ENCODE data around the gene RPL22.

- TF ChIP-seq, protein P1, sequence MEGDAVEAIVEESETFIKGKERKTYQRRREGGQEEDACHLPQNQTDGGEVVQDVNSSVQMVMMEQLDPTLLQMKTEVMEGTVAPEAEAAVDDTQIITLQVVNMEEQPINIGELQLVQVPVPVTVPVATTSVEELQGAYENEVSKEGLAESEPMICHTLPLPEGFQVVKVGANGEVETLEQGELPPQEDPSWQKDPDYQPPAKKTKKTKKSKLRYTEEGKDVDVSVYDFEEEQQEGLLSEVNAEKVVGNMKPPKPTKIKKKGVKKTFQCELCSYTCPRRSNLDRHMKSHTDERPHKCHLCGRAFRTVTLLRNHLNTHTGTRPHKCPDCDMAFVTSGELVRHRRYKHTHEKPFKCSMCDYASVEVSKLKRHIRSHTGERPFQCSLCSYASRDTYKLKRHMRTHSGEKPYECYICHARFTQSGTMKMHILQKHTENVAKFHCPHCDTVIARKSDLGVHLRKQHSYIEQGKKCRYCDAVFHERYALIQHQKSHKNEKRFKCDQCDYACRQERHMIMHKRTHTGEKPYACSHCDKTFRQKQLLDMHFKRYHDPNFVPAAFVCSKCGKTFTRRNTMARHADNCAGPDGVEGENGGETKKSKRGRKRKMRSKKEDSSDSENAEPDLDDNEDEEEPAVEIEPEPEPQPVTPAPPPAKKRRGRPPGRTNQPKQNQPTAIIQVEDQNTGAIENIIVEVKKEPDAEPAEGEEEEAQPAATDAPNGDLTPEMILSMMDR (IDR thresholded peaks at IDR 0.05; ENCODE audit: control extremely low read depth in 1 of 3, insufficient read depth in 1 of 3, low read depth in 1 of 3, low read length in 3 of 3), result peak in 2 of 3 experiments; percentile 74 to 77; a peak in 3 of 4 replicates
- no peak for TF ChIP-seq POLR2AphosphoS5 (IDR thresholded peaks at IDR 0.05; ENCODE audit: low read depth, low read length)
- no peak for TF ChIP-seq POLR2A (IDR thresholded peaks at IDR 0.05; ENCODE audit: control extremely low read depth in 1 of 2, low read depth in 2 of 2, low read length in 2 of 2)
- no peak for TF ChIP-seq GTF2F1 (IDR thresholded peaks at IDR 0.05; ENCODE audit: borderline replicate concordance, low read depth, low read length)
- no peak for TF ChIP-seq EP300 (IDR thresholded peaks at IDR 0.05; ENCODE audit: borderline replicate concordance in 1 of 2, low read depth in 2 of 2, low read length in 2 of 2)
- TF ChIP-seq TAF1 (IDR thresholded peaks at IDR 0.05; ENCODE audit: low read depth, low read length), result no peak
- no peak for TF ChIP-seq FOSL1 (IDR thresholded peaks at IDR 0.05; ENCODE audit: insufficient read depth, low read depth, low read length)
- TF ChIP-seq SP1 (IDR thresholded peaks at IDR 0.05; ENCODE audit: low read depth, low read length), result no peak
- TF ChIP-seq RAD21 (IDR thresholded peaks at IDR 0.05 in 1 of 2, conservative IDR thresholded peaks at IDR 0.05 in 1 of 2; ENCODE audit: low read depth in 2 of 2, low read length in 2 of 2), result peak; percentile 67 to 79
- TF ChIP-seq EZH2 (IDR thresholded peaks at IDR 0.05; ENCODE audit: low read depth, low read length, severe bottlenecking), result no peak
Measured at GRCh38 chr1:6171548-6172124, 27.8 kb downstream of the RPL22 start.
